Mucosa of descending colon (tissue), 3 donors: Measurements from ENCODE around the gene ATXN3L. TPM values are rescaled to one million over a fixed set of nuclear protein-coding genes. Genes with fewer than 3 reads are reported as not detected.

ENCODE experiments used
- ATAC-seq: fragments of 200-7000 bp; cut with Tn5 transposase; one replicate; pipeline ENCODE4 v1.9.1; 2020; ENCODE audit warnings: mild to moderate bottlenecking, moderate library complexity
- DNase-seq, 3 donors: peaks; one replicate each; pipeline ENCODE4 v3.0.0-alpha.2; 2020
- H3K36me3 ChIP-seq: fragments of 200-600 bp; one replicate; pipeline ENCODE4 v1.8.0; 2021; ENCODE audit warnings: low read depth, mild to moderate bottlenecking
- H3K4me1 ChIP-seq: fragments of 200-600 bp; one replicate; pipeline ENCODE4 v1.8.0; 2021; ENCODE audit warnings: low read depth, mild to moderate bottlenecking
- H3K4me3 ChIP-seq: fragments of 200-600 bp; one replicate; pipeline ENCODE4 v1.8.0; 2021; ENCODE audit warnings: mild to moderate bottlenecking
- H3K9me3 ChIP-seq: fragments of 200-600 bp; one replicate; pipeline ENCODE4 v1.8.0; 2021; ENCODE audit warnings: mild to moderate bottlenecking
- CTCF ChIP-seq: fragments of 200-600 bp; IDR thresholded peaks from one replicate; pipeline ENCODE4 v1.8.0; 2022; ENCODE audit warnings: antibody characterized with exemption, mild to moderate bottlenecking
- intact Hi-C, 2 donors: fragments of 100-400 bp; cut with DNase I in 1 of 2; cut with micrococcal nuclease in 1 of 2; formaldehyde crosslinking; loops; one replicate each; pipeline versions ENCODE4 v1.11.0 to v1.11.1; 2022; cut with DNase I, micrococcal nuclease
- total RNA-seq, 3 donors: library from RNA; stranded (reverse); fragmentation: NEBNext Ultra II Directional in 2 of 3; extraction: Animal tissue kit (Norgen Biotek cat#: 25700) in 2 of 3; gene quantifications; one replicate each; pipeline versions ENCODE4 v1.2.1 to v1.2.4, GENCODE V29; 2021 to 2023
- donor health status: DM: no; HTN: no; CAD: no; lungs with moderate emphysema.
- donor health status: DM: no; HTN: no; CAD: no.
- donor health status: DM: no; HTN: yes; CAD: no.

The ATXN3L gene
- total RNA-seq, 3 donors from 2014 or later, result not detected

- no peaks in the 10 kb centered on the region for H3K4me1 ChIP-seq
- no peaks in the 10 kb centered on the region for H3K36me3 ChIP-seq
- no peak for DNase-seq
- no peaks in the 10 kb centered on the region for H3K9me3 ChIP-seq
- TF ChIP-seq CTCF, result no peak
- H3K4me3 ChIP-seq, result no peak overlapping the region
- no peak for ATAC-seq
- intact Hi-C loops, result no loop called here
Observed at GRCh38 chrX:13364230-13364857, 44.5 kb upstream of the ATXN3L start.

GRCh38 chrX:13360146-13360545 lies 40.3 kb upstream of the ATXN3L start:
- Histone ChIP-seq H3K4me3 (no peak overlapping the region), H3K9me3 (no peaks in the 10 kb centered on the region), H3K4me1 (no peaks in the 10 kb centered on the region), H3K36me3 (no peaks in the 10 kb centered on the region)
- intact Hi-C loops, result no loop called here
- DNase-seq (peak in 1 of 3 donors; percentile 32), ATAC-seq (peak; percentile 49)
- TF ChIP-seq CTCF, result no peak

- TF ChIP-seq CTCF, result no peak
- H3K4me3 ChIP-seq, result no peak overlapping the region
- intact Hi-C loops, result no loop called here
- no peaks in the 10 kb centered on the region for H3K9me3 ChIP-seq
- ATAC-seq (no peak), DNase-seq (no peak)
- no peaks in the 10 kb centered on the region for H3K4me1 ChIP-seq
- no peaks in the 10 kb centered on the region for H3K36me3 ChIP-seq
Observed at GRCh38 chrX:13357925-13358324, 38.1 kb upstream of the ATXN3L start.

- H3K36me3 ChIP-seq, result no peaks in the 10 kb centered on the region
- H3K4me1 ChIP-seq, result no peaks in the 10 kb centered on the region
- TF ChIP-seq CTCF, result no peak
- peak in 2 of 3 donors; percentile 6 to 34 for DNase-seq
- no peak overlapping the region for H3K4me3 ChIP-seq
- intact Hi-C loops, result no loop called here
- H3K9me3 ChIP-seq, result no peaks in the 10 kb centered on the region
- peak; percentile 86 for ATAC-seq
Observed at GRCh38 chrX:13346646-13347045, 26.8 kb upstream of the ATXN3L start.

GRCh38 chrX:13345438-13345837 lies 25.6 kb upstream of the ATXN3L start:
- intact Hi-C loops, result no loop called here
- no peak for TF ChIP-seq CTCF
- H3K9me3 ChIP-seq, result no peaks in the 10 kb centered on the region
- no peak overlapping the region for H3K4me3 ChIP-seq
- no peaks in the 10 kb centered on the region for H3K36me3 ChIP-seq
- ATAC-seq, result no peak
- no peak for DNase-seq
- H3K4me1 ChIP-seq, result no peaks in the 10 kb centered on the region

GRCh38 chrX:13345037-13345436 lies 25.2 kb upstream of the ATXN3L start:
- H3K36me3 ChIP-seq, result no peaks in the 10 kb centered on the region
- DNase-seq (no peak), ATAC-seq (no peak)
- H3K9me3 ChIP-seq, result no peaks in the 10 kb centered on the region
- no peak for TF ChIP-seq CTCF
- H3K4me3 ChIP-seq, result no peak overlapping the region
- intact Hi-C loops, result no loop called here
- no peaks in the 10 kb centered on the region for H3K4me1 ChIP-seq
